Measurements from ENCODE around the gene SHPK. TPM values are rescaled to one million over a fixed set of nuclear protein-coding genes. Genes with fewer than 3 reads are reported as not detected.

Gene SHPK
- total and polyA plus RNA-seq, 8 donors = 10.4 to 16.8 (median 13.8) TPM

DNA sequence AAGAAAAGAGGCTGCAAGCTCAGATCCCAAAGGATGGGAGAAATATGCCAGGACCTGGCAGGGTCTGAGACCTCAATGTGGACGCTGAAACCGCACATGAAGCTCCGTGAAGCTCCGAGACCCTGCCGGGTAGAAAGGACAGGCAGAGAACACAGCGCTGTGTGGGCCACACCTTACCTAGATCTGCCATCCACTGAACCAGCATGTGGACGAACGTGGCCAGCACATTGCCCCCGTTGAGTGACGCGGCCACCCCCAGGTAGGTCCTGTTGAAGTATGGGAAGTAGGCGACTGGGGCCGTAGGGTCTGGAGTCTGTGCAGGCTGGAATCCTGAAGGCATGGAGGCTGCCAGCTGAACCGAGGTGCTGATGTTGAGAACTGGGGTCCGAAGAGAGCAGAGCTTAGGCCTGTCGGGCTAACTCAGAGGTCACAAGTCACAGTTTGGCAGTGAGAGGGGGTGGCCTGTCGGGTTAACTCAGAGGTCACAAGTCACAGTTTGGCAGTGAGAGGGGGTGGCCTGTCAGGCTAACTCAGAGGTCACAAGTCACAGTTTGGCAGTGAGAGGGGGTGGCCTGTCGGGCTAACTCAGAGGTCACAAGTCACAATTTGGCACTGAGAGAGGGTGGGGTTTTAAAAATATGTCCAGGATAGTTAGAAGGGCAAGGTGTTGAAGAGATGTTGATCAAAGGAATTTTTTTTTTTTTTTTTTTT, 20.7 kb downstream of the SHPK start:
- intact Hi-C loops (cut with DNase I) = no loop called here
- ATAC-seq = no peak
- no peak for DNase-seq
- Histone ChIP-seq H3K36me3 (peaks cover 0 to 98% of the 10 kb centered on the region in 2 donors), H3K27ac (no peak overlapping the region), H3K9me3 (peaks cover 0 to 7% of the 10 kb centered on the region in 2 donors), H3K27me3 (no peaks in the 10 kb centered on the region), H3K4me1 (no peaks in the 10 kb centered on the region), H3K4me3 (no peak overlapping the region)
- TF ChIP-seq CTCF (IDR thresholded peaks at IDR 0.05) = no peak

- Histone ChIP-seq H3K4me1 (no peaks in the 10 kb centered on the region), H3K9me3 (peaks cover 0 to 7% of the 10 kb centered on the region in 2 donors), H3K4me3 (no peak overlapping the region), H3K27ac (no peak overlapping the region), H3K36me3 (peaks cover 0 to 96% of the 10 kb centered on the region in 2 donors), H3K27me3 (no peaks in the 10 kb centered on the region)
- ATAC-seq = no peak
- intact Hi-C loops (cut with DNase I) = no loop called here
- TF ChIP-seq CTCF (IDR thresholded peaks at IDR 0.05) = no peak
- DNase-seq = no peak
Observed at GRCh38 chr17:3613124-3613523, 22.9 kb downstream of the SHPK start.

DNA sequence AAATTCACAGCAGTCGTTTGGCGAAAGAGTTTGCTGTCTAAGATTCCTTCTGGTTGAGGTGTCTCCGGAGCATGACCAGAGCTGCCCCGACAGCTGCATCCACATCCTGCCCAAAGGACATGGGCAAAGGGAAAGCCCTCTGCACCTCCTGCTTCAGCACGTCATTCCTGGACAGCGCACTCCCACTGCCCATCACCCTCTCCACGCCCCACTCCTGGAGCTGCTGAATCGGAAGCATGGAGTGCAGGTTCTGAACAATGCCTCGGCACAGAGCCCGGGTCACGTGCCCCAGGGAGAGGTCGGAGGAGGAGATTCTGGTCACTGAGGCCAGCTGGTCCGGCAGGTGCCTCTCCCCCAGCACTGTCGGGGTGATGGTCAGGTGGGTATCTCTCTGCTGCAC, 25.5 kb downstream of the SHPK start:
- DNase-seq = no peak
- no peak for TF ChIP-seq CTCF (IDR thresholded peaks at IDR 0.05)
- H3K9me3 ChIP-seq = no peaks in the 10 kb centered on the region
- H3K27ac ChIP-seq = no peak overlapping the region
- H3K4me3 ChIP-seq = no peak overlapping the region
- no peak for ATAC-seq
- intact Hi-C loops (cut with DNase I) = no loop called here
- no peaks in the 10 kb centered on the region for H3K4me1 ChIP-seq
- H3K36me3 ChIP-seq = peaks cover 0 to 92% of the 10 kb centered on the region in 2 donors
- H3K27me3 ChIP-seq = no peaks in the 10 kb centered on the region

GRCh38 chr17:3609689-3610088, 26.4 kb downstream of the SHPK start:
- Histone ChIP-seq H3K9me3 (no peaks in the 10 kb centered on the region), H3K36me3 (peaks cover 0 to 90% of the 10 kb centered on the region in 2 donors), H3K4me3 (no peak overlapping the region), H3K4me1 (no peaks in the 10 kb centered on the region), H3K27me3 (no peaks in the 10 kb centered on the region), H3K27ac (no peak overlapping the region)
- TF ChIP-seq CTCF (IDR thresholded peaks at IDR 0.05) = no peak
- ATAC-seq (no peak), DNase-seq (no peak)
- intact Hi-C loops (cut with DNase I) = no loop called here

- no peak for DNase-seq
Observed at GRCh38 chr17:3603870-3604259, 32.2 kb downstream of the SHPK start.

More at GRCh38 chr17:3603870-3604259, 32.2 kb downstream of the SHPK start:
- no peaks in the 10 kb centered on the region for H3K4me1 ChIP-seq
- no peak overlapping the region for H3K27ac ChIP-seq
- intact Hi-C loops (cut with DNase I) = no loop called here
- H3K36me3 ChIP-seq = peaks cover 0 to 32% of the 10 kb centered on the region in 2 donors
- no peaks in the 10 kb centered on the region for H3K27me3 ChIP-seq
- no peaks in the 10 kb centered on the region for H3K9me3 ChIP-seq
- H3K4me3 ChIP-seq = no peak overlapping the region
- no peak for TF ChIP-seq CTCF (IDR thresholded peaks at IDR 0.05)
- no peak for ATAC-seq

Data from left lung (tissue), 10 donors.